Activated CD4-positive, alpha-beta memory T cell treated with anti-CD3 and anti-CD28 coated beads, Interleukin-2, amount 10 ng/mL, durations not matched to agents 7 days and 5 days (primary cell): ENCODE data around the gene GPC6. TPM values are rescaled to one million over a fixed set of nuclear protein-coding genes. Genes with fewer than 3 reads are reported as not detected.

ENCODE experiments used
- CTCF ChIA-PET: fragments of 350-600 bp; sonication (Branson Sonifier 250); formaldehyde crosslinking; loops from one replicate; lab custom pipeline; 2021; ENCODE audit warnings: antibody characterized with exemption, inconsistent platforms; lab: Charles Lee
- POLR2A ChIA-PET: fragments of 350-600 bp; sonication (Branson Sonifier 250); formaldehyde crosslinking; loops from one replicate; lab custom pipeline; 2021; ENCODE audit warnings: antibody characterized with exemption; lab: Charles Lee
- DNase-seq: peaks from one replicate; pipeline ENCODE4 v3.0.0-alpha.2; 2020
- H3K27ac Mint-ChIP-seq: one replicate; pipeline ENCODE4 v1.8.0; 2021; ENCODE audit warnings: mild to moderate bottlenecking, mixed read lengths
- H3K27me3 Mint-ChIP-seq: one replicate; pipeline ENCODE4 v1.8.0; 2021; ENCODE audit warnings: mixed read lengths
- H3K36me3 Mint-ChIP-seq: one replicate; pipeline ENCODE4 v1.8.0; 2021; ENCODE audit warnings: low read depth, mixed read lengths
- H3K4me1 Mint-ChIP-seq: one replicate; pipeline ENCODE4 v1.8.0; 2021; ENCODE audit warnings: mixed read lengths
- H3K4me3 Mint-ChIP-seq: one replicate; pipeline ENCODE4 v1.8.0; 2021; ENCODE audit warnings: mild to moderate bottlenecking, mixed read lengths
- H3K9me3 Mint-ChIP-seq: one replicate; pipeline ENCODE4 v1.8.0; 2021; ENCODE audit warnings: mixed read lengths
- total RNA-seq, 2 experiments: library from RNA; stranded (reverse); gene quantifications; one replicate each; pipeline ENCODE4 v1.2.3, GENCODE V29; 2021

GPC6 gene
- total RNA-seq, 2 experiments from 2014 or later, result not detected

DNA sequence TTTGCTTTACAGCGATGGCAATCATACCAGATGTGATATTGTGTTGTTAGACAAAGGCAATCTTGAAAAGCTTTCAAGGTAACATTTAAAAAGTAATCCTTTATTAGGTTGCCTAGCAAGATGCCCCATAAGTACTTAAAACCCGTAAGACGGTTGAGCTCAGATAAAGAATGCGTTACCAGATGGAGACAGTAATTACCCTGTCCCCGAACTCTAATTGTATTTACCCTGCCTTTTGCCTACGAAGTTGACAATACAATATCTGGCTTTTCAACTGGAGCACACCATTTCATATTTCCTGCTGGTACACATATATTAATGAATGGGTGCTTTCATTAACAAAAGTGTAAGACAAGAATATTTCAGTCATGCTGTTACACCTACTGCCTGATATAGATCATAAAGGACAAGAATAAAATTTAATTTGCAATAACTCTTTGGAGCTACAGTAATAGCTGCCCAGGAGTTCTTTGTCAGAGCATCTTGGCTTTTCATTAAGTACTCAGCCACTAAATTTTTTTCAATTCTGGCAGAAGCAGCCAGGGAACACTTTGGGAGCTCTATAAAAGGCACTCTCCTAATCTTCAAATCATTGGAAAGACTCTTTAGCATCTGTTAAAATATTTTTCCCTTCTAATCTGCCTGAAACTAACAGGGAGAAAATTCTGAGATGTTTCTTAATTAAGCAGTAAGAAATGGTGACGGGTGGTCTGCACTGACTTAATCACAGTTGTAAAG, 1189.1 kb downstream of the GPC6 start:
- Mint-ChIP-seq H3K9me3 (peaks cover 8% of the 10 kb centered on the region), H3K27ac (no peak overlapping the region), H3K27me3 (peaks cover 11% of the 10 kb centered on the region), H3K4me1 (peaks cover 11% of the 10 kb centered on the region), H3K36me3 (peaks cover 3% of the 10 kb centered on the region), H3K4me3 (no peak overlapping the region)
- POLR2A ChIA-PET, result no interaction called here
- no peak for DNase-seq
- CTCF ChIA-PET, result interaction anchor here (1.6 kb wide), 1 partner anchor 20 kb away, joined by 3 read pairs; no protein-coding TSS in a partner anchor

GRCh38 chr13:94416454-94417080, 1190.0 kb downstream of the GPC6 start:
- Mint-ChIP-seq H3K27me3 (peaks cover 11% of the 10 kb centered on the region), H3K4me3 (no peak overlapping the region), H3K27ac (no peak overlapping the region), H3K9me3 (peaks cover 9% of the 10 kb centered on the region), H3K36me3 (peaks cover 3% of the 10 kb centered on the region), H3K4me1 (peaks cover 11% of the 10 kb centered on the region)
- POLR2A ChIA-PET, result no interaction called here
- CTCF ChIA-PET, result interaction anchor here (1.6 kb wide), 1 partner anchor 19 kb away, joined by 3 read pairs; no protein-coding TSS in a partner anchor
- DNase-seq, result no peak

DNA sequence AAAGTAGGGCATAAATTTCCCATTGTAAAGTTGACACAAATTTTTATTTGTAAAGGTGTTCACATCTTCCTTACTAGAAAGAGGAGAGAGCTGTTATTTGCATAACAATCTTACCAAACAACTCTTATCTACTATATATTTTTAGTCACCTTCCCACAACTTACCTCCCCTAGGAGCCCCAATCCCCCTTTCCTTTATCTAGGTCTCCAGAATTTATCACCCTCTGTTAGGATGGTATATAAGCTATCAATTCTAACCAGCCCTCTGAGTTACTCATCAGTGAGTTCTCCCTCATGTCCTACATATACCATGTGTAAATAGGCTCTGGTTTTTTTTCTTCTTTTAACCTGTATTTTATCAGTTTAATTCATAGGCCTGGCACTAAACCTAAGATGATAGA, 1190.7 kb downstream of the GPC6 start:
- no peak for DNase-seq
- H3K4me1 Mint-ChIP-seq, result peaks cover 11% of the 10 kb centered on the region
- peaks cover 8% of the 10 kb centered on the region for H3K27me3 Mint-ChIP-seq
- CTCF ChIA-PET, result no interaction called here
- POLR2A ChIA-PET, result no interaction called here
- peaks cover 3% of the 10 kb centered on the region for H3K36me3 Mint-ChIP-seq
- no peak overlapping the region for H3K27ac Mint-ChIP-seq
- no peak overlapping the region for H3K4me3 Mint-ChIP-seq
- H3K9me3 Mint-ChIP-seq, result peaks cover 9% of the 10 kb centered on the region

- peaks cover 9% of the 10 kb centered on the region for H3K9me3 Mint-ChIP-seq
- H3K4me1 Mint-ChIP-seq, result peaks cover 11% of the 10 kb centered on the region
- ChIA-PET POLR2A (no interaction called here), CTCF (no interaction called here)
- no peak overlapping the region for H3K4me3 Mint-ChIP-seq
- peaks cover 5% of the 10 kb centered on the region for H3K27me3 Mint-ChIP-seq
- no peak for DNase-seq
- peaks cover 3% of the 10 kb centered on the region for H3K36me3 Mint-ChIP-seq
- H3K27ac Mint-ChIP-seq, result no peak overlapping the region
These were observed 1192.8 kb downstream of the GPC6 start for GRCh38 chr13:94419304-94419924.

GRCh38 chr13:94419925-94420305, 1193.3 kb downstream of the GPC6 start:
- Mint-ChIP-seq H3K9me3 (peaks cover 9% of the 10 kb centered on the region), H3K27me3 (peaks cover 5% of the 10 kb centered on the region), H3K36me3 (peaks cover 3% of the 10 kb centered on the region), H3K27ac (no peak overlapping the region), H3K4me3 (no peak overlapping the region), H3K4me1 (peaks cover 11% of the 10 kb centered on the region)
- POLR2A ChIA-PET, result no interaction called here
- CTCF ChIA-PET, result no interaction called here
- no peak for DNase-seq

GRCh38 chr13:94427313-94427953, 1200.8 kb downstream of the GPC6 start:
- Mint-ChIP-seq H3K4me1 (peaks cover 4% of the 10 kb centered on the region), H3K27me3 (peaks cover 4% of the 10 kb centered on the region), H3K4me3 (no peak overlapping the region), H3K27ac (no peak overlapping the region), H3K9me3 (no peaks in the 10 kb centered on the region), H3K36me3 (no peaks in the 10 kb centered on the region)
- DNase-seq, result no peak
- CTCF ChIA-PET, result no interaction called here
- POLR2A ChIA-PET, result no interaction called here

DNA sequence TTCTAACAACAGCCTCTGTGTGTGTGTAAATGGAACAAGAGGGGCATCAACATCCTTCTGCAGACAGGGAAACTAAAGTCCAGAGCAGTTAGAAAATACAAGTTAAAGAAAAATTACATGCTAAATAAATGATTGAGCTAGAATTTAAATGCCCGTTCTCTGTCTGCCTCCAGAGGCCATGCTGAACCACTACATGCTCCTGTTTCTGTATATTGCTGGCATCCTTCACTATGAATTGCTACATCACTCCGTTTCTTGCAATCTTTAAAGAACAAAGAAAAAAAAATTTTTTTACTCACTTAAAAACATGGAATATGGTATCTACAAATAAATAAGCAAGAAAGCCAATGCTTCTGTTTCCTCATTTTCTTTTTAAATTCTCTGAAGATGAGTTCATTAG, 1205.0 kb downstream of the GPC6 start:
- Mint-ChIP-seq H3K27ac (no peak overlapping the region), H3K27me3 (peaks cover 2% of the 10 kb centered on the region), H3K4me1 (peaks cover 4% of the 10 kb centered on the region), H3K36me3 (no peaks in the 10 kb centered on the region), H3K9me3 (no peaks in the 10 kb centered on the region), H3K4me3 (no peak overlapping the region)
- ChIA-PET CTCF (interaction anchor here (8.7 kb wide), 1 partner anchor 187 kb away, joined by 185 read pairs; no protein-coding TSS in a partner anchor), POLR2A (no interaction called here)
- no peak for DNase-seq

- Mint-ChIP-seq H3K36me3 (no peaks in the 10 kb centered on the region), H3K9me3 (no peaks in the 10 kb centered on the region), H3K4me3 (no peak overlapping the region), H3K4me1 (peaks cover 4% of the 10 kb centered on the region), H3K27ac (no peak overlapping the region), H3K27me3 (peaks cover 2% of the 10 kb centered on the region)
- DNase-seq, result no peak
- ChIA-PET CTCF (interaction anchor here (8.7 kb wide), 1 partner anchor 186 kb away, joined by 185 read pairs; no protein-coding TSS in a partner anchor), POLR2A (no interaction called here)
These were observed 1205.4 kb downstream of the GPC6 start for GRCh38 chr13:94431987-94432386.

DNA sequence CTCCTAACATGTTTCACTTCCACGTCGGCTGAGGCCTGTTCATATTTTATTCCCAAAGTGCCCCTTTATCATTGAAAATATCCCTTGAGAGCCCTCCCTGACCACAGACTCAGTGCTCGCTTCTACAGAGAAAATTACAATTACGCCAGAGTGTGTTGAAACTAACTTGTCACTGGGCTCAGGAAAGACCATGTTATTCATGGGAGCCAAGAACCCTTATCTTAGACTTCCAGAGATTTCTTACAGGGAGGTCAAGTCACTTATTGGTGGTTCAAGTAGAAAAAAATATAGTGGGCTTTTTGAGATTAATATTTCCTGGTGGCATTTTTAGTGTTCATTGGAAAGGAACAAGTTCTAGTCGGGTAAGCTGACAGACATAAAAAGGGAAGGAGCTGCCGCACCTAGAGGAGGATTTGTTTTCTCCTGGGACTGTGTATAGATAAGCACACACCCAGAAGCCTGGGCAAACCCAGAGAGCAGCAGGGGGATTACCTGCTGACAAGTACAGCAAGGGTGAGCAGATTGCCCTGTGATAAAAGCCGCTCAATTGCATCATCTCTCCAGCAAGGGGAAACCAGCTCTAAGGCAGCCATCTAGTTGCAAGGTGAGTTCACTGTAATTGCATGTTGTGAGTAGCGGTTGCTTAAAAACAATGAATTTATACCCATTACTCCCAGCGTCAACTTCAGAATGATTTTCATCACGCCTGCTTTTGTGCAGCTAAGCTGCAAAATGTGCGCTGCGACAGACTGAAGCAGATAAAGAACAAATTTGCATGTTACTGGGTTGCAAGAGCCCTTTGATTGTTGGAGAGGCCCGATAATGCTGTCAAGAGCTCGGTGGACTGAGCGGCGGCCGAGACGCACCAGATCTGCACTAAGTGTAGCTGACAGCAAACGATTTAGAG, 1206.7 kb downstream of the GPC6 start:
- Mint-ChIP-seq H3K4me3 (no peak overlapping the region), H3K9me3 (no peaks in the 10 kb centered on the region), H3K27ac (no peak overlapping the region), H3K4me1 (peaks cover 4% of the 10 kb centered on the region), H3K36me3 (no peaks in the 10 kb centered on the region), H3K27me3 (peaks cover 2% of the 10 kb centered on the region)
- no peak for DNase-seq
- ChIA-PET POLR2A (no interaction called here), CTCF (interaction anchor here (0.9 to 8.7 kb wide), 4 partner anchors 10 to 228 kb away, joined by 3 to 185 read pairs (median 6); partner anchors contain the start of gene TGDS)

DNA sequence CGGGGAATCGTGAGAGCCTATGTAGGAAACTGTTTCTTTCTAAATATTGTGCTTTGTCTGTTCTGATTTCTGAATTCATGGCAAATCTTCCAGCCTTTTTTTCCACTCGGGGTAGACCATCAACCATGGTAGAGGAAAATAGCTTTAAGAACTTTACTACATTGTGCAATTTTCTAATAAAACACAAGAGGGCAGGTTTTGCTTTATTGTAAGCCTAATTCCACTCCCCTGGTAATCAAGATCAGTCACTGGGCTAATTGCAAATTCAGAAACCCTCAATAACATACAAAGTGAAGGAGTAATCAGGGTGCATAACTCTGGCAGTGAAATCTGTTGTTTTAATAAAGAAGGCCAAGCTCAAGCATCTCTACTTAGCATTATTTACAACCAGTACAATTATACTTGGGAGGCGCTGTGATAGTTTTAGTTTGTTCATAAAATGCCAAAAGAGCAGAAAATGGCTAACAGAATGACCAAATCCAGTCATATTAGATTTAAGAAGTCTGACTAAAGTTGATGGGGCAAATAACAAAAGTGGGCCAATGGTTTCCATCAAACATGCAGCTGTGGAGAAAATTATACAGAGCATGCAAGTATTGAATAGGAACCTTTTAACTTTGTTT, 1209.1 kb downstream of the GPC6 start:
- H3K4me1 Mint-ChIP-seq, result peaks cover 4% of the 10 kb centered on the region
- ChIA-PET CTCF (interaction anchor here (0.7 to 8.7 kb wide), 11 partner anchors 20 to 969 kb away, joined by 3 to 185 read pairs (median 3); partner anchors contain the start of gene TGDS), POLR2A (interaction anchor here (0.8 to 1.2 kb wide), 2 partner anchors 160 to 181 kb away, joined by 3 to 6 read pairs; partner anchors contain the start of gene TGDS)
- DNase-seq, result no peak
- H3K27ac Mint-ChIP-seq, result no peak overlapping the region
- no peaks in the 10 kb centered on the region for H3K9me3 Mint-ChIP-seq
- peaks cover 5% of the 10 kb centered on the region for H3K27me3 Mint-ChIP-seq
- no peaks in the 10 kb centered on the region for H3K36me3 Mint-ChIP-seq
- no peak overlapping the region for H3K4me3 Mint-ChIP-seq

DNA sequence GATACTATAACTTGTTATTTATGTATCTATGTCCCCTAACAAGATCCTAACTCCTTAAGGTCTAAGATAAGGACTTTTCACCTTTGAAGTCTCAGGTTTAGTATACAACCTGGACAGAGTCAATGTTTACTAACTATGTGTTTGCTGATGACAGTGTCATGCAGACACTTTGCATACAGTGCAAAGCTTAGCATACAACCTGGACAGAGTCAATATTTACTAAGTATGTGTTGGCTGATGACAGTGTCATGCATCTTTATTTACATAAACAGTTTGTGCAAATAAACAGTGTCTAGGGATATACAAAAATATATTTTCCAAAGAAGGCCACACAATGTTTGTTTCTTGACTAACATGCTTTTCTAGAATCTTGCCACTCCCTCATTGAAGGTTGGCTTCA, 1218.2 kb downstream of the GPC6 start:
- H3K36me3 Mint-ChIP-seq, result no peaks in the 10 kb centered on the region

DNA sequence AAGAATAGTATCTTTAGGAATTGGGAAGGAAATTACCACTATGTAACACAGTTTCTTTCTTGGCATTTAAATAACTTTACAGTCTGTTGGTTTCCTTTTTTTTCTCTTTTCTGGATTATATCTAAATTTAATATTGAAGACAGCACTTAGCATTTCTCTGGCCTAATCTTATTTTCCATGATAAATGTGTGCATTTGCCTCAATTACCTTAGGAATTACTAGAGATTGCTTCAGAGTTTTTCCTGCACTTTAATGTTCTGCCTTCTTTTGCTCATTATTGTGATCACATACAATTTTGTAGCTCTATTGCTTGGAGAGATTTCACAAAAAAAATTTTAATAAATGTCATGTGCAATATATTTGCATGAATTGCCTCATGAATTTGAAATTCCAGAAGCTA, 1227.7 kb downstream of the GPC6 start:
- Mint-ChIP-seq H3K27me3 (no peaks in the 10 kb centered on the region), H3K36me3 (no peaks in the 10 kb centered on the region), H3K4me1 (no peaks in the 10 kb centered on the region), H3K4me3 (no peak overlapping the region), H3K27ac (no peak overlapping the region), H3K9me3 (no peaks in the 10 kb centered on the region)
- POLR2A ChIA-PET, result no interaction called here
- CTCF ChIA-PET, result no interaction called here
- no peak for DNase-seq

More for the DNA sequence above, 1218.2 kb downstream of the GPC6 start:
- DNase-seq, result no peak
- Mint-ChIP-seq H3K27ac (no peak overlapping the region), H3K9me3 (no peaks in the 10 kb centered on the region), H3K27me3 (no peaks in the 10 kb centered on the region), H3K4me3 (no peak overlapping the region), H3K4me1 (no peaks in the 10 kb centered on the region)
- CTCF ChIA-PET, result no interaction called here
- POLR2A ChIA-PET, result no interaction called here
